ENCODE data around the gene ATP5PD. TPM values are rescaled to one million over a fixed set of nuclear protein-coding genes. Genes with fewer than 3 reads are reported as not detected.

The ATP5PD gene
- total and polyA plus RNA-seq, 2 donors (not counting 1 experiment from before 2014, with no cell fraction given): 92.1 to 101 TPM

DNA sequence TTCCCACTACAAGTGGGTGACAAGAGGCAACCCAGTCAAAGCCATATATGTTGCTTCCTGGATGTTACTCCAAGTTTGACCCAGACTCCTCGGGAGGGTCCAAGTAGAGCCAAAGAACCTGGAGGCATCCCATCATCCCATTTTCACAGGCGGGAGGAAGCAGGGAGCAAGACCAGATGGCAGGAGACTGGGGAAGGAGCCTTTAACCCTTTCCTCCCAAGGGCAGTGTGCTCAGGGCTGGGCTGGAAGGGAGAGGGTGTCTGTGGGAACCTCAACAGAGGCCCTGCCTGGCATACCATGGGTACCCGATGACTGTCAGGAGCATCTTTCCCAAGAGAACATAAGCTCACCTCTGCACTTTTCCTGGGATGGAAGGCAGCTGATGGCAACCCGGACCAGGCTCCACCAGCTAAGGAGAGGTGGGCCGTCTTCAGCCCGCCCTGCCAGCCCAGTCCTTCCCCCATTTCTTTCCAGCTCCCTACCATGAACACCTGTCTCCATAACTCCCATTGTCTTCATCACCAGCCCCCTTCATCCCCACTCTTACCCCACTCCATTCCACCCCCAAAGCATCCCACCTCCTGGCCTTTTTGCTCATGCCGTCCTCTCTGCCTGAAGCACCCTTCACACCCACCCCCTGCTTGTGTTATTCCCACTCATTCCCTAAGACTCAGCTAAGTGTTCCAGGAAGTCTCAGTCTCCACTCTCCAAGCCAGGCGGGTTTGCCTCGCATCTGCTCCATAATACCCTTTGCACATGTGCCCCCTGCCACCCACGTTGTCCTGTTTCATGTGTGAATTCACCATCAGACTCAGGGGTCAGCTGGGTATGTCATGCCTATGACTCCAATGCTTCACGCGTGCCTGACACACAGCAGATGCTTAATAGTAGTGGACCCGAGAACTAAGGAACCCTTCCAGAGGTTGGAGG lies 35.1 kb upstream of the ATP5PD start:
- H3K36me3 ChIP-seq (replicated peaks in 1 of 2; ENCODE audit: control extremely low read depth in 1 of 2, control insufficient read depth in 1 of 2, extremely low read depth in 1 of 2, insufficient read depth in 2 of 2, low read length in 1 of 2): no peaks in the 10 kb centered on the region
- H2AFZ ChIP-seq (ENCODE audit: insufficient read depth, low read depth, low read length, poor library complexity, severe bottlenecking): no peak overlapping the region
- intact Hi-C loops (cut with micrococcal nuclease): no loop called here
- H3K27ac ChIP-seq (ENCODE audit: low read length in 2 of 2): no peak overlapping the region
- ChIA-PET CTCF (interaction anchor here (0.6 kb wide), 1 partner anchor 125 kb away, joined by 4 read pairs; no protein-coding TSS in a partner anchor), POLR2A (no interaction called here)
- peaks cover 0 to 2% (median 0%) of the 10 kb centered on the region in 4 experiments for H3K27me3 ChIP-seq (replicated peaks in 1 of 4; ENCODE audit: control extremely low read depth in 1 of 4, control insufficient read depth in 3 of 4, insufficient read depth in 4 of 4, low read length in 3 of 4)
- no peak overlapping the region for H3K4me3 ChIP-seq (ENCODE audit: control extremely low read depth in 1 of 5, extremely low read depth in 1 of 5, insufficient read depth in 1 of 5, low read depth in 2 of 5, low read length in 4 of 5)
- H3K4me1 ChIP-seq (ENCODE audit: control insufficient read depth in 2 of 2, insufficient read depth in 2 of 2, low read length in 2 of 2): peaks cover 21 to 33% of the 10 kb centered on the region in 2 donors
- no peaks in the 10 kb centered on the region for H3K79me2 ChIP-seq (ENCODE audit: control insufficient read depth, insufficient read depth, low read length)
- WGBS (ENCODE audit: insufficient coverage): 97% methylated on average over 10 of the region's 13 CpGs
- Mint-ChIP-seq H3K27ac (no peak overlapping the region), H3K9me3 (ENCODE audit: insufficient read depth) (no peaks in the 10 kb centered on the region), H3K4me3 (no peak overlapping the region), H3K27me3 (peaks cover 4% of the 10 kb centered on the region), H3K4me1 (peaks cover 30% of the 10 kb centered on the region)
- no peaks in the 10 kb centered on the region for H3K9me3 ChIP-seq (ENCODE audit: control extremely low read depth in 1 of 3, control insufficient read depth in 2 of 3, insufficient read depth in 1 of 3, low read length in 2 of 3)
- H3K9ac ChIP-seq (ENCODE audit: low read length): no peak overlapping the region
- H3K4me2 ChIP-seq (replicated peaks; ENCODE audit: low read depth, low read length, poor library complexity, severe bottlenecking): no peak overlapping the region
- DNase-seq (no peak), ATAC-seq (ENCODE audit: low read depth) (no peak)
- TF ChIP-seq CTCF (IDR thresholded peaks at IDR 0.05) (no peak), EZH2 (IDR thresholded peaks at IDR 0.05; ENCODE audit: borderline replicate concordance, insufficient read depth, low read depth, low read length, poor library complexity, severe bottlenecking) (no peak)
- H4K20me1 ChIP-seq (ENCODE audit: control insufficient read depth, insufficient read depth, low read length, poor library complexity, severe bottlenecking): no peaks in the 10 kb centered on the region

GRCh38 chr17:75079023-75079373 lies 32.2 kb upstream of the ATP5PD start:
- no peaks in the 10 kb centered on the region for H3K36me3 ChIP-seq (replicated peaks in 1 of 2; ENCODE audit: control extremely low read depth in 1 of 2, control insufficient read depth in 1 of 2, extremely low read depth in 1 of 2, insufficient read depth in 2 of 2, low read length in 1 of 2)
- H3K27me3 ChIP-seq (replicated peaks in 1 of 4; ENCODE audit: control extremely low read depth in 1 of 4, control insufficient read depth in 3 of 4, insufficient read depth in 4 of 4, low read length in 3 of 4): peaks cover 0 to 2% (median 0%) of the 10 kb centered on the region in 4 experiments
- H3K4me2 ChIP-seq (replicated peaks; ENCODE audit: low read depth, low read length, poor library complexity, severe bottlenecking): peak overlapping the region; percentile 99
- ChIA-PET CTCF (interaction anchor here (0.6 to 2.5 kb wide), 4 partner anchors 28 to 123 kb away, joined by 3 to 8 read pairs (median 6); no protein-coding TSS in a partner anchor), POLR2A (no interaction called here)
- intact Hi-C loops (cut with micrococcal nuclease): no loop called here
- H3K27ac ChIP-seq (ENCODE audit: low read length in 2 of 2): no peak overlapping the region
- Mint-ChIP-seq H3K4me1 (peaks cover 27% of the 10 kb centered on the region), H3K4me3 (peak overlapping the region; percentile 92), H3K27ac (peak overlapping the region; percentile 59), H3K27me3 (peaks cover 4% of the 10 kb centered on the region), H3K9me3 (ENCODE audit: insufficient read depth) (no peaks in the 10 kb centered on the region)
- 95% methylated on average over 8 of the region's 8 CpGs for WGBS (ENCODE audit: insufficient coverage)
- H3K4me1 ChIP-seq (ENCODE audit: control insufficient read depth in 2 of 2, insufficient read depth in 2 of 2, low read length in 2 of 2): peaks cover 21 to 34% of the 10 kb centered on the region in 2 donors
- no peak for DNase-seq
- no peak overlapping the region for H3K9ac ChIP-seq (ENCODE audit: low read length)
- ATAC-seq (ENCODE audit: low read depth): no peak
- no peaks in the 10 kb centered on the region for H3K79me2 ChIP-seq (ENCODE audit: control insufficient read depth, insufficient read depth, low read length)
- H2AFZ ChIP-seq (ENCODE audit: insufficient read depth, low read depth, low read length, poor library complexity, severe bottlenecking): no peak overlapping the region
- no peak overlapping the region for H3K4me3 ChIP-seq (ENCODE audit: control extremely low read depth in 1 of 5, extremely low read depth in 1 of 5, insufficient read depth in 1 of 5, low read depth in 2 of 5, low read length in 4 of 5)
- no peaks in the 10 kb centered on the region for H4K20me1 ChIP-seq (ENCODE audit: control insufficient read depth, insufficient read depth, low read length, poor library complexity, severe bottlenecking)
- TF ChIP-seq EZH2 (IDR thresholded peaks at IDR 0.05; ENCODE audit: borderline replicate concordance, insufficient read depth, low read depth, low read length, poor library complexity, severe bottlenecking) (no peak), CTCF (IDR thresholded peaks at IDR 0.05) (no peak)
- H3K9me3 ChIP-seq (ENCODE audit: control extremely low read depth in 1 of 3, control insufficient read depth in 2 of 3, insufficient read depth in 1 of 3, low read length in 2 of 3): no peaks in the 10 kb centered on the region

Data from B cell (primary cell).